ENCODE measurements around the gene USP35.

- TF ChIP-seq, protein P1, sequence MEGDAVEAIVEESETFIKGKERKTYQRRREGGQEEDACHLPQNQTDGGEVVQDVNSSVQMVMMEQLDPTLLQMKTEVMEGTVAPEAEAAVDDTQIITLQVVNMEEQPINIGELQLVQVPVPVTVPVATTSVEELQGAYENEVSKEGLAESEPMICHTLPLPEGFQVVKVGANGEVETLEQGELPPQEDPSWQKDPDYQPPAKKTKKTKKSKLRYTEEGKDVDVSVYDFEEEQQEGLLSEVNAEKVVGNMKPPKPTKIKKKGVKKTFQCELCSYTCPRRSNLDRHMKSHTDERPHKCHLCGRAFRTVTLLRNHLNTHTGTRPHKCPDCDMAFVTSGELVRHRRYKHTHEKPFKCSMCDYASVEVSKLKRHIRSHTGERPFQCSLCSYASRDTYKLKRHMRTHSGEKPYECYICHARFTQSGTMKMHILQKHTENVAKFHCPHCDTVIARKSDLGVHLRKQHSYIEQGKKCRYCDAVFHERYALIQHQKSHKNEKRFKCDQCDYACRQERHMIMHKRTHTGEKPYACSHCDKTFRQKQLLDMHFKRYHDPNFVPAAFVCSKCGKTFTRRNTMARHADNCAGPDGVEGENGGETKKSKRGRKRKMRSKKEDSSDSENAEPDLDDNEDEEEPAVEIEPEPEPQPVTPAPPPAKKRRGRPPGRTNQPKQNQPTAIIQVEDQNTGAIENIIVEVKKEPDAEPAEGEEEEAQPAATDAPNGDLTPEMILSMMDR (IDR thresholded peaks at IDR 0.05; ENCODE audit: poor library complexity): no peak
- no peak for TF ChIP-seq EZH2 (IDR thresholded peaks at IDR 0.05; ENCODE audit: borderline replicate concordance)
- TF ChIP-seq EZH2phosphoT487 (IDR thresholded peaks at IDR 0.05; ENCODE audit: low read depth, severe bottlenecking, unreplicated experiment): no peak
Observed at GRCh38 chr11:78244546-78245255, 56.0 kb downstream of the USP35 start.

Measured in hepatocyte (in vitro differentiated cells).